SJCRH30 (cell line): ENCODE measurements around the gene OXNAD1. TPM values are rescaled to one million over a fixed set of nuclear protein-coding genes. Genes with fewer than 3 reads are reported as not detected.

Source experiments
- DNase-seq, 2 experiments: peaks; one replicate each; pipeline ENCODE4 v3.0.0-alpha.2; 2015 to 2020
- H3K27ac ChIP-seq: fragments of 250-450 bp; sonication (Bioruptor Pico); 2 replicates; pipeline ENCODE4 v1.5.1; 2020; ENCODE audit warnings: mild to moderate bottlenecking, moderate library complexity
- H3K27me3 ChIP-seq: fragments of 250-450 bp; sonication (Bioruptor Pico); 2 replicates; pipeline ENCODE4 v1.5.1; 2020; ENCODE audit warnings: mild to moderate bottlenecking, moderate library complexity
- H3K36me3 ChIP-seq: fragments of 250-450 bp; sonication (Bioruptor Pico); 2 replicates; pipeline ENCODE4 v1.5.1; 2020; ENCODE audit warnings: mild to moderate bottlenecking, moderate library complexity
- H3K4me1 ChIP-seq: fragments of 250-450 bp; sonication (Bioruptor Pico); 2 replicates; pipeline ENCODE4 v1.5.1; 2020; ENCODE audit warnings: mild to moderate bottlenecking, moderate library complexity
- H3K4me3 ChIP-seq: fragments of 250-450 bp; sonication (Bioruptor Pico); 2 replicates; pipeline ENCODE4 v1.5.1; 2020; ENCODE audit warnings: mild to moderate bottlenecking, moderate library complexity
- H3K9me3 ChIP-seq: fragments of 250-450 bp; sonication (Bioruptor Pico); replicated peaks from 2 replicates; pipeline ENCODE4 v1.5.1; 2020; ENCODE audit warnings: mild to moderate bottlenecking, moderate library complexity
- total RNA-seq: library from RNA; depleted of rRNA; stranded (reverse); fragments of >200 nt; shearing (Covaris generic); gene quantifications from 2 replicates; pipeline ENCODE4 v1.2.3, GENCODE V29; 2014

OXNAD1 gene
- total RNA-seq, 1 experiment from 2014 or later = 18.1 TPM

GRCh38 chr3:16240229-16241023, 24.6 kb upstream of the OXNAD1 start:
- Histone ChIP-seq H3K27me3 (no peaks in the 10 kb centered on the region), H3K36me3 (no peaks in the 10 kb centered on the region), H3K4me3 (no peak overlapping the region), H3K27ac (no peak overlapping the region), H3K4me1 (no peaks in the 10 kb centered on the region), H3K9me3 (no peaks in the 10 kb centered on the region)
- DNase-seq = no peak

GRCh38 chr3:16241225-16241624, 23.8 kb upstream of the OXNAD1 start:
- no peak for DNase-seq
- H3K27ac ChIP-seq = no peak overlapping the region

DNA sequence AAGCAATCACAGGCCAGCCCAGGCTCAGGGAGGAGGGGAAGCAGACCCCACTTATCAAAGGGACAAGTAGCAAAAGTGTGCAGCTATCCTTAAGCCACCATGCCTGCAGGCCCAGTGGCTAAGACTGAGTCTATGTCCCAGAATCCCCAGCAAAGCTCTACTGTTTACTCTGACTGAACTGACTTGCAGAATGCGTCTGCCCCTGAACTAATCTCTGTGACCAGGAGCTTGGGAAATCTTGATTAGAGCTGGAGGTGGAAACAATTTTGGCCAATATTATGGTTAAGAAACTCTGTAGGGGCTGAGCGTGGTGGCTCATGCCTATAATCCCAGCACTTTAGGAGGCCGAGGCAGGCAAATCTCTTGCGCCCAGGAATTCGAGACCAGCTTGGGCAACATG, 22.8 kb upstream of the OXNAD1 start:
- Histone ChIP-seq H3K27me3 (no peaks in the 10 kb centered on the region), H3K27ac (no peak overlapping the region), H3K4me3 (no peak overlapping the region), H3K9me3 (no peaks in the 10 kb centered on the region), H3K36me3 (no peaks in the 10 kb centered on the region), H3K4me1 (no peaks in the 10 kb centered on the region)
- no peak for DNase-seq

More at GRCh38 chr3:16241225-16241624, 23.8 kb upstream of the OXNAD1 start:
- H3K36me3 ChIP-seq = no peaks in the 10 kb centered on the region
- no peaks in the 10 kb centered on the region for H3K4me1 ChIP-seq
- no peak overlapping the region for H3K4me3 ChIP-seq
- H3K9me3 ChIP-seq = no peaks in the 10 kb centered on the region
- H3K27me3 ChIP-seq = no peaks in the 10 kb centered on the region

- Histone ChIP-seq H3K4me1 (no peaks in the 10 kb centered on the region), H3K36me3 (no peaks in the 10 kb centered on the region), H3K9me3 (no peaks in the 10 kb centered on the region), H3K4me3 (no peak overlapping the region), H3K27ac (no peak overlapping the region), H3K27me3 (no peaks in the 10 kb centered on the region)
- no peak for DNase-seq
Measured at GRCh38 chr3:16243706-16244490, 21.1 kb upstream of the OXNAD1 start.

- Histone ChIP-seq H3K4me3 (no peak overlapping the region), H3K27ac (no peak overlapping the region), H3K4me1 (no peaks in the 10 kb centered on the region), H3K27me3 (no peaks in the 10 kb centered on the region), H3K36me3 (no peaks in the 10 kb centered on the region), H3K9me3 (no peaks in the 10 kb centered on the region)
- DNase-seq = no peak
Measured at GRCh38 chr3:16245609-16246008, 19.4 kb upstream of the OXNAD1 start.

- Histone ChIP-seq H3K4me1 (no peaks in the 10 kb centered on the region), H3K9me3 (no peaks in the 10 kb centered on the region), H3K36me3 (no peaks in the 10 kb centered on the region), H3K27me3 (no peaks in the 10 kb centered on the region), H3K27ac (no peak overlapping the region), H3K4me3 (peak overlapping the region; percentile 11)
- DNase-seq = peak; percentile 69 to 90
Measured at GRCh38 chr3:16247282-16248061, 17.5 kb upstream of the OXNAD1 start.

DNA sequence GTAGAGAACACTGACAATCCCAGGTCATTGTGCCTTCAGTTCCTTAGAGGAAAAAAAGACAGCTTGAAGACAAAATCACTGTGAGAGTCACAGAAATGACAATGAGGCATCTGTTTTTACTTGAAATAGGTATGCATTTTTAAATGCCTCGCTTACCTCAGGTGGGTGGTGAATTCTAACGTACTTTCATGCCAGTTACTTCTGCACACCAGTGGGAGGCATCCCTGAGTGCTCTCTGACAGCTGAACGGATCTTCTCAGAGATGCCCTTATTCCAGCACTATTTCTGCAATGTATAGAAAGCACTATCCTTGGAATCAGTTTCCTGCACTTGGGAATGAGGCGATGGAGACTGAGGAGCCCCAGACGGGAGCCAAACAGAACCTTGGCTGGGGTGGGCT, 16.5 kb upstream of the OXNAD1 start:
- H3K9me3 ChIP-seq = no peaks in the 10 kb centered on the region

DNA sequence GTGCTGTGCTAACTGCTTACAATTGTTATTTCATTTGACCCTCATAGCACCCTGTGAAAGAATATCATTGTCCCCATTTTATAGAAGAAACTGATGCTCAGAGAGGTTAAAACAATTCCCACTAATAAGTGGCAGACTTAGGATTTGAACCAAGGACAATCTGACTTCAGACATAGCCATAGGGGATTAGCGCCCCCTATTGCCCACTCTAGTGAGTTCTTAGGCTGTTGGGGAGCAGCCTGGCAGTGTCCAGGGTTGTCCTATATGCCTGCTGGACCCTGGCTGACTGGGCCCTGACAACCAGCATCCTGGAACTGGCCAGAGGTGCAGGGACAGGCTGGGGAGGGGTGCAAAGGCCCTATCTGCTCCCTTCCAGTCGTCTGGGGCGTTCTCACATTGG, 15.7 kb upstream of the OXNAD1 start:
- no peak overlapping the region for H3K4me3 ChIP-seq
- DNase-seq = peak; percentile 35 to 58
- H3K27ac ChIP-seq = no peak overlapping the region
- no peaks in the 10 kb centered on the region for H3K4me1 ChIP-seq
- no peaks in the 10 kb centered on the region for H3K36me3 ChIP-seq
- H3K9me3 ChIP-seq = no peaks in the 10 kb centered on the region
- H3K27me3 ChIP-seq = no peaks in the 10 kb centered on the region

More for the DNA sequence above, 16.5 kb upstream of the OXNAD1 start:
- no peak overlapping the region for H3K4me3 ChIP-seq
- H3K27ac ChIP-seq = no peak overlapping the region
- H3K4me1 ChIP-seq = no peaks in the 10 kb centered on the region
- no peaks in the 10 kb centered on the region for H3K36me3 ChIP-seq
- no peaks in the 10 kb centered on the region for H3K27me3 ChIP-seq
- no peak for DNase-seq

DNA sequence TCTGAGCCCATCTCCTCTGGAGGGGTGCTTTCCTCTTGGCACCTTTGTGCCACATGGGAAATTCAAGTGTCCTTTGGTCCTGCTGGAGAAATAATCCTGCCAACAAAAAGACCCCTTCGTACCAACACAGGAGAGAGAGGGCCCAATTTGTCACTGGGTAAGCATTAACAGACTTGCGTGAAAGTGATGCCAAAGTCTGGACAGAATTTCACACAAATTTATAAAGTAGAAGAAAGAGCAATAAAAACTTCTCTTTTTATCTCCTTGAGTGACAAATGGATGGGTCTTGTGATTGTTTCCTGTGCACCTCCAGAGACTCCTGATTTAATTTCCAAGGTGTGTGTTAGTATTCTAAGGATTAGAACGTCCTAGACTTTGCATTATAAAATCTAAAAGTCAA, 15.1 kb upstream of the OXNAD1 start:
- Histone ChIP-seq H3K4me1 (peaks cover 3% of the 10 kb centered on the region; the same call in 1 of the 2 replicates), H3K9me3 (no peaks in the 10 kb centered on the region), H3K4me3 (no peak overlapping the region), H3K27me3 (no peaks in the 10 kb centered on the region), H3K36me3 (no peaks in the 10 kb centered on the region), H3K27ac (no peak overlapping the region)
- DNase-seq = no peak

DNA sequence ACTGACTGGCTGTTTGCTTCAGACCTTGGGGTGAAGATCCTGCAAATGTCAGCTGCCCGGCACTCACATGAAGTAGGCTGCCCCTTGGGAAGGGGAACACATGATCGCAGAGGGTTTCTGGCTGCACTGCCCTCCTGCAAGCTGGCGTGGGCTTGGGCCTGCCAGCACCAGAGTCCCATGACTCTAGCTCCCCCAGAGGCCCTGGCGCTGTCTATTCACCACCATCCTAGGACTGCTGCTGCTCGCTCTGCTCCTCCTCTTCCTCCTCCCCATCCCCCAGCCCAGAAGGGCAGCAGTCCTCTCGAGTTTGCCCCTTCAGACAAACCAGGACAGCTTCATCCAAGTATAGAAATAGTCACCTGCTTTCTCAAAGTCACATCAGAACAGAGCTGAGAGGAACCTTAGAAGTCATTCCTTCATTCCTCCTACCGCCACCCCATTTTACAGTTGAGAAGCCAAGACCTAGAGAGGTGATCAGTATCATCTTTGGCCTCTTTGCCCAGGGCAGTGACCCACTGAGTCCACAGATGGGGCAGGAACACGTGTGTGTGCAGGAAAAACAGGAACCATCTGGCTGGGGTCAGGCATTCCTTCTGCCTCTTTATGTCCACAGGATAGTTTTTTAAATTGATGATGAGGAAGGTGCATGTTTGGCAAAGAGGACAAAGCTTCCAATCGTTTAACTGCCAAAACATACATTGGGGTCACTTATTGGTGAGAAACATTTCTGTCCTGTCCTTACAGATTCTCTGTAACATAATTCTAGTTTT, 13.5 kb upstream of the OXNAD1 start:
- DNase-seq = no peak
- H3K4me3 ChIP-seq = no peak overlapping the region
- peaks cover 3% of the 10 kb centered on the region; the same call in 1 of the 2 replicates for H3K4me1 ChIP-seq
- no peaks in the 10 kb centered on the region for H3K9me3 ChIP-seq
- H3K36me3 ChIP-seq = no peaks in the 10 kb centered on the region
- H3K27me3 ChIP-seq = no peaks in the 10 kb centered on the region
- H3K27ac ChIP-seq = no peak overlapping the region

DNA sequence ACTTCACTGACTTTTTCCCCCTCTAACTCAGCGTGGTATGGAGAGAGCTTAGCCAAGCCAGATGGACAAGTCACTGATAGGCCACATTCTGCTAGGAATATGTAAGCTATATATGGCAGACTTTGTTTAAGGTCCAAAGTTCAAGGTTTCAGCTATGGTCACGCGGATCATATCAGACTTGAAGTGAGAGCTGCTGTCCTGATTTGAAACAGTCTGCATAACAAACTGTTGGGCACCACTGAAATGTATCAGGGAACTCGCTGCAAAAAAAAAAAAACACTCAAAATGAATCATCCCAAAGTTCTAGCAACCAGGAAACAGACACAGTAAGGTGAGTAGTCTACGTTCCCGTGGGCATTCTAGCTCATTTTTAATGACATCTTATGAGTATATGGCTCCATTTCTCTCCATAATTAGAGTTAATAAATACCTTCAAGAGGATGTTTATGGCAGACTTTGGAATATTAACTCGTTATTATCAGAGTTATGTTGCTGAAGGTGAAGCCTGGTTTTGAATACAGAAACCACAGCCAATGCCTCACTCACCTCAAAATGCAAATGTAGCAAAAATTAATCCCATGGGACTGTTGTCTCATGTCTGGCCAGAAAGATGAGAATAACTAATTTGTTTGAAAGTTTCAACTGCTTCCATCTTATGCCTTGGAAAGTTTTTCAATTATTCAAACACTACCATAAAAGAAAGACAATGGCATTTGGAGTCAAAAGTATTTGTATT, 12.6 kb upstream of the OXNAD1 start:
- no peaks in the 10 kb centered on the region for H3K36me3 ChIP-seq
- no peak overlapping the region for H3K4me3 ChIP-seq
- H3K27me3 ChIP-seq = no peaks in the 10 kb centered on the region
- H3K4me1 ChIP-seq = peaks cover 3% of the 10 kb centered on the region; the same call in 1 of the 2 replicates
- H3K27ac ChIP-seq = no peak overlapping the region
- H3K9me3 ChIP-seq = no peaks in the 10 kb centered on the region
- no peak for DNase-seq

DNA sequence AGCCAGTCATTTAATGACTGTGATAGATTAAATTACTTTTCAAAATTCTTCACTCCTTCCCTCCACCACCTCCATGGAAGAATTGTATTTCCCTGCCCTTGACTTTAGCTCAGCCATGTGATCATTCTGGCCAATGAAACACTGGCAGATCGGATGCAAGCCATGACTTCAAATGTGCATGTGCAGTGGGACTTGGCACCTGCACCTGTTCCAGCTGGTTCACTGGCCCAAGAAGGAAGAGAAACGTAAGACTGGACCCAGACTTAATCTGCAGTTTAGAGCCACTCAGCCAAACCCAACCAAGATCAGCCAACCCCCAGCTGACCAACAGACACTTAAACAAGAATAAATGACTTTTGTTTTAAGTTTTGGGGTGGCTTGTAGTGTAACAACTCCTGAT, 12.0 kb upstream of the OXNAD1 start:
- H3K36me3 ChIP-seq = no peaks in the 10 kb centered on the region
- no peak overlapping the region for H3K27ac ChIP-seq
- H3K9me3 ChIP-seq = no peaks in the 10 kb centered on the region
- DNase-seq = no peak
- no peak overlapping the region for H3K4me3 ChIP-seq
- H3K27me3 ChIP-seq = no peaks in the 10 kb centered on the region
- peaks cover 3% of the 10 kb centered on the region; the same call in 1 of the 2 replicates for H3K4me1 ChIP-seq

DNA sequence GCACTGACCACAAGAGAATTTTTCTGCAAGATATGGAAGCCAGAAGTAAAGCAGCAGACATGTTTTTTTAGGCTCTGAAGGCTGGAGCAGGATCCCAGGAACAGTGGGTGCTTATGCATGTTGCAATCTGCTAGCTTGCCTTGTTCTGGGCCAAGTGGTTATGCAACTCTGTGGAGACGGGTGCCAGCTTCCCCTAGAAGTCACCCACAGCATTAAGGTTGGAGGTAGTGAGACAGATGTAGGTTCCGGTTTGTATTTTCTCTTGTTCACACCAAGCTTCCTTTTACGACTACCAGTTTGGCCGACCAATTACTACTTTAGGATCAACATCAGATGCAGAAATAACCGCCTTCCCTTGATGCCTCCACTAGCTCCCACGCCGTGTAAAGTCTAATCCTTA, 11.4 kb upstream of the OXNAD1 start:
- Histone ChIP-seq H3K27me3 (no peaks in the 10 kb centered on the region), H3K4me1 (peaks cover 3% of the 10 kb centered on the region; the same call in 1 of the 2 replicates), H3K4me3 (no peak overlapping the region), H3K27ac (no peak overlapping the region), H3K9me3 (no peaks in the 10 kb centered on the region), H3K36me3 (no peaks in the 10 kb centered on the region)
- no peak for DNase-seq
